T1000 (cell line): Measurements from ENCODE around the gene FAM3B.
"Not testable (repeated sequence)": the region's sequence is repeated elsewhere in the genome, so short reads cannot be mapped to it uniquely, and the experiment has no call there.

Experiments
- DNase-seq: peaks from one replicate; lab custom pipeline; 2025; ENCODE audit warnings: mixed read lengths; lab: John Stamatoyannopoulos, UW

Gene FAM3B

GRCh38 chr21:41316200-41317062, at the start of gene FAM3B:
Gene FAM3B, plus strand, starts transcription at chr21:41316801. Its CDS starts 79 bp downstream, at chr21:41316880.
- DNase-seq: no peak

- DNase-seq: no peak
Observed at GRCh38 chr21:41267346-41267745, 49.3 kb upstream of the FAM3B start.

GRCh38 chr21:41269535-41269934, 47.1 kb upstream of the FAM3B start:
- DNase-seq: no peak

- no peak for DNase-seq
Observed at GRCh38 chr21:41277196-41277595, 39.4 kb upstream of the FAM3B start.

GRCh38 chr21:41277846-41278245, 38.8 kb upstream of the FAM3B start:
- DNase-seq: no peak

GRCh38 chr21:41280115-41280919, 36.3 kb upstream of the FAM3B start:
- DNase-seq: no peak

GRCh38 chr21:41282412-41282811, 34.2 kb upstream of the FAM3B start:
- no peak for DNase-seq

GRCh38 chr21:41283211-41283818, 33.3 kb upstream of the FAM3B start:
- no peak for DNase-seq

- no peak for DNase-seq
Observed at GRCh38 chr21:41289431-41289830, 27.2 kb upstream of the FAM3B start.

GRCh38 chr21:41290106-41290799, 26.3 kb upstream of the FAM3B start:
- no peak for DNase-seq

- DNase-seq: no peak
Observed at GRCh38 chr21:41294548-41295231, 21.9 kb upstream of the FAM3B start.

GRCh38 chr21:41295721-41296254, 20.8 kb upstream of the FAM3B start:
- DNase-seq: no peak

GRCh38 chr21:41302976-41303375, 13.6 kb upstream of the FAM3B start:
- DNase-seq: no peak

- no peak for DNase-seq
Observed at GRCh38 chr21:41304068-41304720, 12.4 kb upstream of the FAM3B start.

- no peak for DNase-seq
Observed at GRCh38 chr21:41307219-41307618, 9.4 kb upstream of the FAM3B start.

GRCh38 chr21:41313285-41314164, 3.1 kb upstream of the FAM3B start:
- DNase-seq: not testable (repeated sequence)

GRCh38 chr21:41315726-41316125, 875 bp upstream of the FAM3B start:
- no peak for DNase-seq

- no peak for DNase-seq
Observed at GRCh38 chr21:41317063-41317392, 427 bp downstream of the FAM3B start.

- DNase-seq: no peak
Observed at GRCh38 chr21:41317458-41317857, 857 bp downstream of the FAM3B start.

GRCh38 chr21:41318218-41318617, 1.6 kb downstream of the FAM3B start:
- DNase-seq: no peak
